ENCODE data around the gene ANKS3.

DNA sequence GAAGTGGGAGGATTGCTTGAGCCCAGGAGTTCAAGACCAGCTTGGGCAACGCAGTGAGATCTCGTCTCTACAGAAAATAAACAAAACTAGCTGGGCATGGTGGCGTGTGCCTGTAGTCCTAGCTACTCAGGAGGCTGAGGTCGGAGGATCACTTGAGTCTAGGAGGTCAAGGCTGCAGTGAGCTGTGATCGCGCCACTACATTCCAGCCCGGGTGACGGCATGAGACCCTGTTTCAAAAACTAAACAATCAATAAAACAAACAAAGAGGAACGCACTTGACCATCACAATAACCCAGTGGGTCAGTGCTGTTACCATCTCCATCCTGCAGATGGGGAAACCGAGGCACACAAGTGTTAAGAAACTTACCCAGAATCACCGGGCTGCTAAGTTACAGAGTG is 19.2 kb upstream of the ANKS3 start:
- TF ChIP-seq POLR2A (IDR thresholded peaks at IDR 0.05; ENCODE audit: low read depth, low read length) (no peak), POLR2AphosphoS5 (IDR thresholded peaks at IDR 0.05; ENCODE audit: insufficient read depth, low read depth, low read length) (no peak), MAX (IDR thresholded peaks at IDR 0.05; ENCODE audit: insufficient read depth, insufficient read length) (no peak)
- TF ChIP-seq, protein P1, sequence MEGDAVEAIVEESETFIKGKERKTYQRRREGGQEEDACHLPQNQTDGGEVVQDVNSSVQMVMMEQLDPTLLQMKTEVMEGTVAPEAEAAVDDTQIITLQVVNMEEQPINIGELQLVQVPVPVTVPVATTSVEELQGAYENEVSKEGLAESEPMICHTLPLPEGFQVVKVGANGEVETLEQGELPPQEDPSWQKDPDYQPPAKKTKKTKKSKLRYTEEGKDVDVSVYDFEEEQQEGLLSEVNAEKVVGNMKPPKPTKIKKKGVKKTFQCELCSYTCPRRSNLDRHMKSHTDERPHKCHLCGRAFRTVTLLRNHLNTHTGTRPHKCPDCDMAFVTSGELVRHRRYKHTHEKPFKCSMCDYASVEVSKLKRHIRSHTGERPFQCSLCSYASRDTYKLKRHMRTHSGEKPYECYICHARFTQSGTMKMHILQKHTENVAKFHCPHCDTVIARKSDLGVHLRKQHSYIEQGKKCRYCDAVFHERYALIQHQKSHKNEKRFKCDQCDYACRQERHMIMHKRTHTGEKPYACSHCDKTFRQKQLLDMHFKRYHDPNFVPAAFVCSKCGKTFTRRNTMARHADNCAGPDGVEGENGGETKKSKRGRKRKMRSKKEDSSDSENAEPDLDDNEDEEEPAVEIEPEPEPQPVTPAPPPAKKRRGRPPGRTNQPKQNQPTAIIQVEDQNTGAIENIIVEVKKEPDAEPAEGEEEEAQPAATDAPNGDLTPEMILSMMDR (IDR thresholded peaks at IDR 0.05; ENCODE audit: extremely low read depth in 1 of 2, insufficient read depth in 1 of 2, low read depth in 1 of 2, low read length in 2 of 2), result no peak
